ENCODE data around the gene EFNA2.

EFNA2 gene

GRCh38 chr19:1260749-1261537, 24.7 kb upstream of the EFNA2 start:
- peak; percentile 99 for DNase-seq

- peak; percentile 35 for DNase-seq
Measured at GRCh38 chr19:1261538-1261797, 24.2 kb upstream of the EFNA2 start.

- no peak for DNase-seq
Measured at GRCh38 chr19:1261798-1262622, 23.7 kb upstream of the EFNA2 start.

DNA sequence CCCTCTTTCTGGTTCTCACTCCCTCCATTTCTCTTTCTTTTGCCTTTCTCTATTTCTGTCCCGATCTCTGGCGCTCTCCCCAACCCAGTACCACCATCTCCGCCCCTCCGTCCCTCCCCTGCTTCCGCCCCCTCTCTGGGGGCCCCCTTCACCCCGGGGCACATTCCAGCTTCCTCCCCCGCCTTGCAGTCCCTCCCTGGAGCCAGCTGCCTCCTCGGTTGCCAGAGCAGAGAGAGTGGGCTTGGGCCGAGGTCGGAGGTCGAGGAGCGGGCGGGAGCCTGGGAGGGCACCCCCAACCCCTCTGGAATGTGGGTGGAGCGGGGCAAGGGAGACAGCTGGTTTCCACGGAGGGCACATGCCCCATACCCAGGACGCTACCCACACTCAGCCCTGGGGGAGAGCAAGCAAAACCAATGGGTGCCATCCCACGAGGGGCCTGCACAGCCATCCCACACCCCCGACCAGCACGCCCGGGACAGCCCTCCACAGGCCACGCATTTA, 23.0 kb upstream of the EFNA2 start:
- no peak for DNase-seq

DNA sequence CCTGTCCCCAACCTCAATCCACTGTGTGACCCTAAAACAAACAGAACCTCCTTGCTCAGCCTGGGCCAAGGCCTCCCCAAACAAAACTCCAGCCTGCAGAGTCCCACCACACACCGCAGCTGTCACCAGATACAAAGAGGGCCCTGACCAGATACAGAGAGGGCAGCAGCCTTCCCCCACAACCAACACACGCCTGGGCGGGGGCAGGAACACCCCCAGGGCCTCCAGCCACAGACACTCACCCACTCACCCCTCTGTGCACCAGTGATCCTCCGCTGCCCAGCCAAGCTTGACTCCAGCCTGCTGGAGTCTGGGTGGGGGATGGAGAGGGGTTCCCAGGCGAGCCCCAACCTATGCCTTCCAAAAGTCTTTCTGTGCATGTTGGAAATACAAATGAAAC, 22.5 kb upstream of the EFNA2 start:
- DNase-seq, result no peak

GRCh38 chr19:1264801-1265614, 20.7 kb upstream of the EFNA2 start:
- no peak for DNase-seq

DNA sequence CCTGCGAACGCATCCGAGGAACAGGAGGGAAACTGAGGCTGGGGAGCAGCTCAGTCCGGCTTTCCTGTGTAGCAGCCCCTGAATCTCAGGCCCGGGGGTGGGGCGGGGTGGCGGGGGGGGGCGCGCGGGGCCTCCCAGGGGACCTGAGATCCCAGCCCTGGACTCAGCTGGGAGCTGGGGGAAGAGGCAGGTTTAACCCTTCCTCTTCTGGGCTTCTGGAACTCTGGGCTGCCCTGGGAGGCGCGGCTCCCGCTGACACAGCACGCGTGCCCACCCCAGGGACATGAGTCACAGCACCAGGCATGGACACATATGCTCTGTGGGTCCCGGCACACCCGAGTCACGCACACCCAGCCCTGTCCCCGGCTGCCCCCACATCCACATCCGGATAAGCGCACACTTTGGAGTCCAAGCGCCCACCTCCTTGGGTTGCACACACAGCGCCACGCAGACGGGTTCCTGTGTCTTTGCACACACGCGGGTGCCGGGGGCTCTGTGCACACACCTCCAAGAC, 20.0 kb upstream of the EFNA2 start:
- peak; percentile 35 for DNase-seq

DNA sequence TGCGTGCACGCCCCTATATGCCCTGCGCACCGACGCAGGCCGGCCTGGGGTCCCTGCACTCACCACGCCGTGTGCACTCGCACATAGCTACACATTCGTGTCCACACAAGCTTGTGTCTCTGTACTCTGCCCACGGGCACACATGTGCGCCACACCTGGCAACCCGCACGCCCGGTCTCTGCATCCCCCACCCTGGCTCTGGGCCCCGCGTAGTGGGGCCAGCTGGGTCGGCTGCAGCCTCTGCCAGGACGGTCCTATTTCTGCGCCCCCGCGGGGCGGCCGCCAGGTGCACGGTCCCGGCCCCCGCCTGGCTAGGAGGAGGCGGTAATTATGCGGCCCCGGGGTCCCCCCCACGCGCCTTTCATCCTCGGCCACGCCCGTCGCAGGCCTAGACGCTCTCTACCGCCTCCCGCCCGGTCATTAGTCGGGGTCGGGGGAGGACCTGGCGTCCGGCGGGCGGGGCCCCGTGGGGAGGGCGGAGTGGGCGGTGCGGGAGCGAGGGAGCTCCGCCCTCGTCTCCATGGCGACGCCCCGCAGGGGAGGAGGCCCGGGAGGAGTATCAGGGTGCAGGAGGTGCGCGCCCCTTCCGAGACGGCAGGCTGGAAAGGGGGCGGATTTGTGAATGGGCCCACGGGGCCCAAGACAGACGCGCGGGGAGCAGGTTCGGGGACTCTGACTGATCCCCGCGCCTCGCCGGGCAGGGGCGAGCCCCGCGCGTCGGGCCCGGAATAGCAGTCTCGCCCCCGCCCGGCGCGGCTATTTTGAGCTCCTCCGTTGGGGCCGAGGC, 19.4 kb upstream of the EFNA2 start:
- peak; percentile 94 for DNase-seq

GRCh38 chr19:1266916-1267476, 18.7 kb upstream of the EFNA2 start:
- DNase-seq, result peak; percentile 73

- no peak for DNase-seq
Measured at GRCh38 chr19:1267477-1268225, 18.0 kb upstream of the EFNA2 start.

DNA sequence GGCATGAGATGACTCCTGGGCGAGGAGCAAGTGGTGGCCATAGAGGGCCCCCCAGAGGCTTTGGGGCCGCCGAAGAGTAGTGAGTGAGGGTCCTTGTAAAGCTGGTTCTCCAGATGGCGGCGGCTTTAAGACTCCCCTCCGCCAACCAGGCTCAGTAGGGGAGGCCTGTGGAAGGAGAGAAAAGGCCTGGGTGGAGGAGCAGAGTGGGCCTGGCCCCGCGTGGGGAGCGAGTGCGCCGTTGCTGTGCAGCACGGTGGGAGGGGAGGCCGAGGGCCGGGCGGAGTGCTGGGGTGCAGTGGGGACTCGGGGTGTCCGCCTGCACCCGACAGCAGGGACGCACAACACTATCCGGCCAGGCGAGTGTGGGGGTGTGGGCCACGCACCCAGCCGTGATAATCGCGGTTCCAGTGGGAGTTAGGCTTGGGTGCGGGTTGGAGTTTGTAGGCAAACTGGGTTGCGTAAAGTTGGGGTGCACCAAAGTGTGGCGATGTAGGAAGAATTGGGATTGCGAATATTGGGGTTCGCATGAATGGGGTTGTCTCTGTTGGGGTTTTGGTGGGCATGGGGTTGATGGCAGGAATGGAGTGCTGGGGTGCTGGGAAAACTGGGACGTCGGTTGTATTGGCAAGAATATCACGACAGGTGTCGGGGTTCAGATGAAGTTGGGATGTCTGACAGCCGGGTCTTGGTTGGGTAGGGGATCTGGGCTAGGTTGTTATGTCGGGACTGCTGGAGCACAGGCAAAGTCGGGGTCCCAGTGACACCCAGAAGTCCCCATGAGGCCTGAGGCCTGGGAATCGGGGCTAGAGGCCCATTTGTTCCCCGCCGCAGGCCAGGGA, 17.2 kb upstream of the EFNA2 start:
- no peak for DNase-seq

DNA sequence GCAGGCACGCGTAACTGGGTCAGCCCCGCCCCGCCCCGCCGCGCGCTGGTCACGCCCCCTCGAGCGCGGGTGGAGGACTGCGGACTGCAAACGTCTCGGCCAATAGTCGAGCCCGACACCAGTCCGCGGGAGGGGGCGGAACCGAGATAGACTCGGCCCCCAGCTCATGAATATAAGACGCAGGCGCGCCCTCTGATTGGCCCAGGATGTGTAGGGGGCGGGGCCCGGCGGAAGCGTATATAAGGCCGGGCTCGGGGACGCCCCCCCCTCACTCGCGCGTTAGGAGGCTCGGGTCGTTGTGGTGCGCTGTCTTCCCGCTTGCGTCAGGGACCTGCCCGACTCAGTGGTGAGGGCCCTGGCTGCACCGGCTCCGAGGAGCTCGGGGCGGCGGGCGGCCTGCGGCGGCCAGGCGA, 16.6 kb upstream of the EFNA2 start, which contains the start of gene CIRBP:
TSS of gene CIRBP (plus strand) at position 268 of the 413 bp plus-strand sequence. CDS start 1,602 bp downstream, outside the sequence.
- peak; percentile 100 for DNase-seq

DNA sequence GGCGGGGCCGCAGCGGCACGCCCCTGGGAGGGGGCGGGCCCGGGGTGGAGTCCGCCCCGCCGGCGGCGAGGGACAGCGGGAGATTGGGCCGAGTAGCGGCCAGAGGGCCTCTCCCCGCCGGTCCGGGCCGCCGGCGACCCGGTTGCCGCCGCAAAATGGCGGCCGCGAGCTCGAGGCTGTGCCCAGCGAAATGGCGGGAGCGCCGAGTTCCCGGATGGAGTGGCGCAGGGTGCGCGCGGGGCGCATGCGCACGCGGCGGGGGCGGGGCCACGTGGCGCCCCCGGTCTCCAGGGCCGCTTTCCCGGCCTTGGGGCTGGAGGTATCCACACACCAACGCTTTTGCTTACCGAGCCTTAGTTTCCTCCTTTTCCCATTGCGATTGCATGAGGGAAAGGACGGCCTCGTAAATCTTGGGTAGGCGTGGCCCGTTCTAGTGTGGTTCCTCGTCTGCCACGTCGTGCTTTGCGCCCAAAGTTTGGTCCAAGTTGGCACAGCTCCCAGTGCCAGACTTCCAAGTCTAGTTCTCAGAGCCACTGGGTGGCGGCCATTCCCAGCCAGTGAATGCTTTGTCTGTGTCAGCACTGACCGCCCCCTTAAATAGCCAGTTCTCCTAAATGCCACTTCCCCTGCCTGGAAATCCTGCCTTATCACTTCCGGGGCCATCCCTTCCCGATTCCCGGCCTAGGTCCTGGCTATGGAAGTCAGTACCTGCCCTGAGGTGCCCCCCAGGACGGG, 16.0 kb upstream of the EFNA2 start:
- peak; percentile 91 for DNase-seq

GRCh38 chr19:1270213-1270853, 15.3 kb upstream of the EFNA2 start:
- DNase-seq, result peak; percentile 43

- no peak for DNase-seq
Measured at GRCh38 chr19:1270854-1271527, 14.7 kb upstream of the EFNA2 start.

- no peak for DNase-seq
Measured at GRCh38 chr19:1271528-1272422, 13.9 kb upstream of the EFNA2 start.

Measured in activated CD4-positive, alpha-beta T cell treated with anti-CD3 and anti-CD28 coated beads, Interleukin-10, Interleukin-2, amounts not matched to agents 100 ng/mL and 50 ng/mL, durations not matched to agents 16 hours and 8 hours (primary cell).